HCT116 (cell line): ENCODE measurements around the gene VEPH1. TPM values are rescaled to one million over a fixed set of nuclear protein-coding genes. Genes with fewer than 3 reads are reported as not detected.
A peak's percentile ranks its signal among the peaks of the same experiment; 100 is the strongest.

Source experiments
- ATAC-seq: fragments of 200-7000 bp; cut with Tn5 transposase; 2 replicates; pipeline ENCODE4 v1.9.1; 2020; ENCODE audit warnings: mild to moderate bottlenecking, moderate library complexity
- BruUV-seq: library from RNA; stranded (reverse); fragments of 400-500 nt; replicated peaks from 2 replicates; lab custom pipeline; 2021; lab: Mats Ljungman, UMichigan
- CTCF ChIA-PET: fragments of 300-600 bp; sonication (Branson Sonifier 250); formaldehyde crosslinking; loops from one replicate; lab custom pipeline; 2021; ENCODE audit warnings: antibody characterized with exemption; lab: Charles Lee
- POLR2A ChIA-PET: fragments of 300-600, 350-600 bp; sonication (Branson Sonifier 250); formaldehyde crosslinking; loops from one replicate; lab custom pipeline; 2021; ENCODE audit warnings: antibody characterized with exemption; lab: Charles Lee
- RAD21 ChIA-PET, 2 experiments: fragments of 300-600 bp; sonication (Branson Sonifier 250); formaldehyde crosslinking; loops; one replicate each; lab custom pipeline; 2023; ENCODE audit warnings: low total read pairs in 2 of 2; ENCODE audit not compliant: uncharacterized antibody in 2 of 2, unreplicated experiment in 2 of 2, low non-redundant PET in 1 of 2; lab: Charles Lee
- DNase-seq: peaks from one replicate; pipeline ENCODE4 v3.0.0-alpha.2; 2010; ENCODE audit warnings: low read depth, low spot score
- H2AFZ ChIP-seq: fragments of 200-600 bp; shearing (Covaris generic), sonication (generic); 2 replicates; pipeline ENCODE4 v1.6.1; 2017; ENCODE audit warnings: low read depth, mixed run types, mixed read lengths, antibody characterized with exemption, low read length; ENCODE audit not compliant: poor library complexity, severe bottlenecking
- H3K27ac ChIP-seq: 2 replicates; pipeline ENCODE4 v1.5.1; 2012; ENCODE audit warnings: low read depth, low read length
- H3K27me3 ChIP-seq: fragments of 200-600 bp; sonication (generic); 2 replicates; pipeline ENCODE4 v1.6.1; 2016; ENCODE audit warnings: mixed run types, low read length, mixed read lengths; ENCODE audit not compliant: insufficient read depth
- H3K36me3 ChIP-seq, 2 experiments: fragments of 200-500 bp in 1 of 2; fragments of 200-600 bp in 1 of 2; sonication (Bioruptor generic) in 1 of 2; sonication (generic) in 1 of 2; 2 replicates each; pipeline versions ENCODE4 v1.5.1 to v1.6.1; 2014 to 2016; ENCODE audit warnings: low read length in 2 of 2, inconsistent platforms in 1 of 2, mixed read lengths in 1 of 2, mixed run types in 1 of 2; ENCODE audit not compliant: insufficient read depth in 2 of 2, control insufficient read depth in 1 of 2
- H3K4me1 ChIP-seq, 2 experiments: fragments of 200-600 bp in 1 of 2; sonication (generic) in 1 of 2; 2 replicates each; pipeline versions ENCODE4 v1.5.1 to v1.6.1; 2012 to 2017; ENCODE audit warnings: low read length in 2 of 2, inconsistent platforms in 1 of 2, mild to moderate bottlenecking in 1 of 2, mixed read lengths in 1 of 2, mixed run types in 1 of 2, moderate library complexity in 1 of 2; ENCODE audit not compliant: insufficient read depth in 2 of 2, control insufficient read depth in 1 of 2
- H3K4me2 ChIP-seq: fragments of 200-600 bp; sonication (generic); 2 replicates; pipeline ENCODE4 v1.6.1; 2017; ENCODE audit warnings: mixed run types, low read length, mixed read lengths
- H3K4me3 ChIP-seq, 2 experiments: fragments of 200-600 bp in 1 of 2; sonication (generic) in 1 of 2; replicated peaks in 1 of 2; 2 replicates each; pipeline ENCODE4 v1.5.1; 2011 to 2016; ENCODE audit warnings: low read length in 2 of 2, control low read depth in 1 of 2, low read depth in 1 of 2, mild to moderate bottlenecking in 1 of 2, mixed read lengths in 1 of 2, mixed run types in 1 of 2
- H3K79me2 ChIP-seq: fragments of 200-600 bp; sonication (generic); 2 replicates; pipeline ENCODE4 v1.6.1; 2017; ENCODE audit warnings: mild to moderate bottlenecking, mixed run types, low read length, moderate library complexity, mixed read lengths; ENCODE audit not compliant: insufficient read depth
- H3K9ac ChIP-seq: fragments of 200-600 bp; sonication (generic); 2 replicates; pipeline ENCODE4 v1.6.1; 2016; ENCODE audit warnings: low read length, mixed read lengths
- H3K9me2 ChIP-seq: fragments of 200-600 bp; sonication (generic), shearing (Covaris generic); 2 replicates; pipeline ENCODE4 v1.6.1; 2017; ENCODE audit warnings: mixed run types, mild to moderate bottlenecking, moderate library complexity; ENCODE audit not compliant: insufficient read depth
- H3K9me3 ChIP-seq, 2 experiments: fragments of 200-500 bp in 1 of 2; fragments of 200-600 bp in 1 of 2; sonication (Bioruptor generic) in 1 of 2; sonication (generic) in 1 of 2; 2 replicates each; pipeline ENCODE4 v1.6.1; 2014 to 2017; ENCODE audit warnings: low read length in 2 of 2, mixed read lengths in 2 of 2, inconsistent platforms in 1 of 2, low read depth in 1 of 2, mild to moderate bottlenecking in 1 of 2, mixed run types in 1 of 2, moderate library complexity in 1 of 2; ENCODE audit not compliant: control insufficient read depth in 1 of 2, insufficient read depth in 1 of 2
- H4K20me1 ChIP-seq: fragments of 200-600 bp; sonication (generic), shearing (Covaris generic); 2 replicates; pipeline ENCODE4 v1.6.1; 2017; ENCODE audit warnings: mixed run types, mild to moderate bottlenecking, moderate library complexity; ENCODE audit not compliant: insufficient read depth
- ELF1 ChIP-seq: IDR thresholded peaks from 2 replicates; pipeline ENCODE4 v1.6.1; 2012; ENCODE audit warnings: low read depth, borderline replicate concordance
- RAD21 ChIP-seq: IDR thresholded peaks from 2 replicates; pipeline ENCODE4 v1.6.1; 2012; ENCODE audit warnings: low read depth, mild to moderate bottlenecking
- SIN3A ChIP-seq: IDR thresholded peaks from 2 replicates; pipeline ENCODE4 v1.6.1; 2012; ENCODE audit warnings: low read depth
- intact Hi-C: fragments of 100-400 bp; cut with micrococcal nuclease; formaldehyde crosslinking; loops from 2 replicates; pipeline ENCODE4 v1.10.0; 2022
- total RNA-seq: library from RNA; stranded (reverse); gene quantifications from one replicate; pipeline ENCODE4 v1.2.1, GENCODE V29; 2021; ENCODE audit not compliant: unreplicated experiment
- TF ChIP-seq, protein P1 (sequence below), 3 experiments: fragments of 200-600 bp in 1 of 3; sonication (generic) in 1 of 3; IDR thresholded peaks in 2 of 3; conservative IDR thresholded peaks in 1 of 3; 2 replicates each; pipeline ENCODE4 v1.5.1; 2012 to 2017; ENCODE audit warnings: low read depth in 2 of 3, low read length in 2 of 3, antibody characterized with exemption in 1 of 3, borderline replicate concordance in 1 of 3, control low read depth in 1 of 3, mild to moderate bottlenecking in 1 of 3, mixed read lengths in 1 of 3, mixed run types in 1 of 3, moderate library complexity in 1 of 3; ENCODE audit not compliant: insufficient read depth in 1 of 3

VEPH1 gene
- total RNA-seq, 1 experiment from 2014 or later: 4.9 TPM

DNA sequence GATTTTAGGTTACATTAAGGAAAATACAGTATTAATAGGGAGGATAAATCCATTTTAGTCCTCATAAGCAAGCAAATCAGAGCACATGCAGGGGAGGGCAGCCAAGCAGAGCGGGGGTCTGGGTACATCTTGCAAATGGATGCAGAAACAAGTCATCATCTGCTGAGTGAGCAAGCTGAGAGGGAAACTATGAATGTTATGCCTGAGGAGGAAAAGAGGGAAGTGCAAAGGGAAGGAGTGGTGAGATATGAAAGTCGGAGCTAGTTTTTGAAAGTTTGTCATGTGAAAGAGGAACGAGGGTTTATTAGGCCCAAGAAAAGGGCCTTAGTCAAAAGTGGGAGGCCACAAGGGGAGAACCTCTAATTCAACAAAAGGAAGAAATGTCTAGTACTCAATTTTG lies 51.1 kb downstream of the VEPH1 start:
- no peaks in the 10 kb centered on the region for H4K20me1 ChIP-seq
- TF ChIP-seq, protein P1, sequence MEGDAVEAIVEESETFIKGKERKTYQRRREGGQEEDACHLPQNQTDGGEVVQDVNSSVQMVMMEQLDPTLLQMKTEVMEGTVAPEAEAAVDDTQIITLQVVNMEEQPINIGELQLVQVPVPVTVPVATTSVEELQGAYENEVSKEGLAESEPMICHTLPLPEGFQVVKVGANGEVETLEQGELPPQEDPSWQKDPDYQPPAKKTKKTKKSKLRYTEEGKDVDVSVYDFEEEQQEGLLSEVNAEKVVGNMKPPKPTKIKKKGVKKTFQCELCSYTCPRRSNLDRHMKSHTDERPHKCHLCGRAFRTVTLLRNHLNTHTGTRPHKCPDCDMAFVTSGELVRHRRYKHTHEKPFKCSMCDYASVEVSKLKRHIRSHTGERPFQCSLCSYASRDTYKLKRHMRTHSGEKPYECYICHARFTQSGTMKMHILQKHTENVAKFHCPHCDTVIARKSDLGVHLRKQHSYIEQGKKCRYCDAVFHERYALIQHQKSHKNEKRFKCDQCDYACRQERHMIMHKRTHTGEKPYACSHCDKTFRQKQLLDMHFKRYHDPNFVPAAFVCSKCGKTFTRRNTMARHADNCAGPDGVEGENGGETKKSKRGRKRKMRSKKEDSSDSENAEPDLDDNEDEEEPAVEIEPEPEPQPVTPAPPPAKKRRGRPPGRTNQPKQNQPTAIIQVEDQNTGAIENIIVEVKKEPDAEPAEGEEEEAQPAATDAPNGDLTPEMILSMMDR (IDR thresholded peaks at IDR 0.05 in 2 of 3, conservative IDR thresholded peaks at IDR 0.05 in 1 of 3; ENCODE audit: borderline replicate concordance in 1 of 3, insufficient read depth in 1 of 3, low read depth in 2 of 3, low read length in 2 of 3): no peak
- no peak for DNase-seq
- no peak overlapping the region for H3K27ac ChIP-seq
- ATAC-seq: no peak
- BruUV-seq: no TSS peak
- H3K9me3 ChIP-seq: no peaks in the 10 kb centered on the region
- H3K4me1 ChIP-seq: no peaks in the 10 kb centered on the region
- CTCF ChIA-PET: no interaction called here
- H3K36me3 ChIP-seq: no peaks in the 10 kb centered on the region
- no peak overlapping the region for H3K9ac ChIP-seq
- no peak overlapping the region for H2AFZ ChIP-seq
- intact Hi-C loops: no loop called here
- no peaks in the 10 kb centered on the region for H3K79me2 ChIP-seq
- H3K27me3 ChIP-seq: no peaks in the 10 kb centered on the region
- H3K9me2 ChIP-seq: no peaks in the 10 kb centered on the region
- H3K4me3 ChIP-seq: no peak overlapping the region
- no peak overlapping the region for H3K4me2 ChIP-seq
- RAD21 ChIA-PET: no interaction called here
- POLR2A ChIA-PET: interaction anchor here (0.6 kb wide), 1 partner anchor 71 kb away, joined by 3 read pairs; no protein-coding TSS in a partner anchor

DNA sequence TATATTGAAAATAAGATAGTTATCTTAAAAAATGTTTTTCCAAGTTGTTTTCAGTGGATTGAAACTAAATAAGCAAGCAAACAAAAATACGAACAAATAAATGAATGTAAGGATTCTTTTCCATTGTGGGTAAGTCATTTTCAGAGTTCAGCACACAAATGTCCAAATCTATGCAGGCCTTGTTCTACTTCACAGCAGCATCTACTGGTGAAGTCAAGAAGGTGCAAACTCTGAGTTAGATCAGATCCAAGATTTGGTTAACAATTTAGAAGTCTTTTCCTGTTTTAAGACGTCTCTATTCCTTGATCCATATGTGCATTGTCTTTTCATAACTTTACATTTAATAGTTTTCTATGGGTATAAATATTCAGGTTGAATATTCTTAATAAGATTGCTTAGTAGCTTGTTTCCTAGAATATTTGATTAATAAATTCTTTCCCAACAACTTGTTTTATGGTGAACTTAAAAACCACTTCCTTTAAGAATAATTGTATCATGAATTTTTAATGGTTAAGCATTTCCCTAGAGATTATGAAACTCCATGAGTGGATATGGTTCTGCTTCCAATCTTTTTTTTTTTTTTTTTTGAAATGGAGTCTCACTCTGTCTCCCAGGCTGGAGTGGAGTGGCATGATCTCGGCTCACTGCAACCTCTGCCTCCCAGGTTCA lies 56.1 kb downstream of the VEPH1 start:
- DNase-seq (peak; percentile 4), ATAC-seq (no peak)
- H3K4me1 ChIP-seq: no peaks in the 10 kb centered on the region
- H3K27me3 ChIP-seq: no peaks in the 10 kb centered on the region
- intact Hi-C loops: loop anchor here (1.0 kb wide), 1 partner anchor 243 kb away; no protein-coding TSS in a partner anchor
- H3K9ac ChIP-seq: no peak overlapping the region
- TF ChIP-seq ELF1 (no peak), RAD21 (peak; percentile 61), SIN3A (no peak)
- TF ChIP-seq, protein P1 (IDR thresholded peaks at IDR 0.05 in 2 of 3, conservative IDR thresholded peaks at IDR 0.05 in 1 of 3; ENCODE audit: borderline replicate concordance in 1 of 3, insufficient read depth in 1 of 3, low read depth in 2 of 3, low read length in 2 of 3): peak; percentile 38 to 45 (median 39); a peak in 5 of 6 replicates
- no peak overlapping the region for H3K4me3 ChIP-seq
- ChIA-PET POLR2A (no interaction called here), RAD21 (no interaction called here), CTCF (no interaction called here)
- H3K36me3 ChIP-seq: no peaks in the 10 kb centered on the region
- no peaks in the 10 kb centered on the region for H3K9me2 ChIP-seq
- no peak overlapping the region for H3K27ac ChIP-seq
- no TSS peak for BruUV-seq
- no peak overlapping the region for H3K4me2 ChIP-seq
- no peaks in the 10 kb centered on the region for H4K20me1 ChIP-seq
- no peaks in the 10 kb centered on the region for H3K79me2 ChIP-seq
- no peaks in the 10 kb centered on the region for H3K9me3 ChIP-seq
- H2AFZ ChIP-seq: no peak overlapping the region
